ENCODE measurements around the gene CRHBP.

Gene CRHBP

GRCh38 chr5:77008413-77008812 is 55.6 kb downstream of the CRHBP start:
- H3K4me1 ChIP-seq (ENCODE audit: insufficient read depth, low read length, poor library complexity, severe bottlenecking) = peaks cover 3% of the 10 kb centered on the region
- H4K20me1 ChIP-seq (ENCODE audit: insufficient read depth, low read length, poor library complexity, severe bottlenecking) = no peaks in the 10 kb centered on the region
- no peaks in the 10 kb centered on the region for H3K79me2 ChIP-seq (ENCODE audit: insufficient read depth, low read length)
- no peak for TF ChIP-seq CTCF (conservative IDR thresholded peaks at IDR 0.05; ENCODE audit: low read length)
- no peak overlapping the region for H3K4me3 ChIP-seq (ENCODE audit: low read length, poor library complexity, severe bottlenecking)
- no peak overlapping the region for H3K9ac ChIP-seq (ENCODE audit: low read depth, low read length, poor library complexity, severe bottlenecking)
- H3K27me3 ChIP-seq (ENCODE audit: insufficient read depth, low read length, poor library complexity, severe bottlenecking) = no peaks in the 10 kb centered on the region
- no peaks in the 10 kb centered on the region for H3K9me2 ChIP-seq (replicated peaks; ENCODE audit: low read depth, low read length)
- no peak overlapping the region for H3K4me2 ChIP-seq (ENCODE audit: low read depth, low read length, poor library complexity, severe bottlenecking)
- no peak overlapping the region for H2AFZ ChIP-seq (ENCODE audit: low read length)
- no peaks in the 10 kb centered on the region for H3K9me3 ChIP-seq (ENCODE audit: insufficient read depth, low read depth, low read length)
- no peaks in the 10 kb centered on the region for H3K36me3 ChIP-seq (ENCODE audit: insufficient read depth, low read length)
- no peaks in the 10 kb centered on the region for H3F3A ChIP-seq (ENCODE audit: low read depth)

- Histone ChIP-seq H3K4me2 (ENCODE audit: low read depth, low read length, poor library complexity, severe bottlenecking) (no peak overlapping the region), H3K27me3 (ENCODE audit: insufficient read depth, low read length, poor library complexity, severe bottlenecking) (no peaks in the 10 kb centered on the region), H3K9me2 (replicated peaks; ENCODE audit: low read depth, low read length) (no peaks in the 10 kb centered on the region), H3K9ac (ENCODE audit: low read depth, low read length, poor library complexity, severe bottlenecking) (no peak overlapping the region), H3K4me3 (ENCODE audit: low read length, poor library complexity, severe bottlenecking) (no peak overlapping the region), H2AFZ (ENCODE audit: low read length) (no peak overlapping the region), H3K36me3 (ENCODE audit: insufficient read depth, low read length) (no peaks in the 10 kb centered on the region), H3K9me3 (ENCODE audit: insufficient read depth, low read depth, low read length) (no peaks in the 10 kb centered on the region), H3K79me2 (ENCODE audit: insufficient read depth, low read length) (no peaks in the 10 kb centered on the region), H3F3A (ENCODE audit: low read depth) (no peaks in the 10 kb centered on the region), H3K4me1 (ENCODE audit: insufficient read depth, low read length, poor library complexity, severe bottlenecking) (peaks cover 3% of the 10 kb centered on the region), H4K20me1 (ENCODE audit: insufficient read depth, low read length, poor library complexity, severe bottlenecking) (no peaks in the 10 kb centered on the region)
- TF ChIP-seq EZH2phosphoT487 (IDR thresholded peaks at IDR 0.05; ENCODE audit: borderline replicate concordance) (no peak), CTCF (conservative IDR thresholded peaks at IDR 0.05; ENCODE audit: low read length) (no peak)
Observed at GRCh38 chr5:77010243-77010642, 57.4 kb downstream of the CRHBP start.

- H3K9ac ChIP-seq (ENCODE audit: low read depth, low read length, poor library complexity, severe bottlenecking) = no peak overlapping the region
- H3K27me3 ChIP-seq (ENCODE audit: insufficient read depth, low read length, poor library complexity, severe bottlenecking) = no peaks in the 10 kb centered on the region
- H3F3A ChIP-seq (ENCODE audit: low read depth) = no peaks in the 10 kb centered on the region
- no peak overlapping the region for H2AFZ ChIP-seq (ENCODE audit: low read length)
- no peaks in the 10 kb centered on the region for H4K20me1 ChIP-seq (ENCODE audit: insufficient read depth, low read length, poor library complexity, severe bottlenecking)
- H3K79me2 ChIP-seq (ENCODE audit: insufficient read depth, low read length) = no peaks in the 10 kb centered on the region
- H3K4me2 ChIP-seq (ENCODE audit: low read depth, low read length, poor library complexity, severe bottlenecking) = no peak overlapping the region
- no peaks in the 10 kb centered on the region for H3K36me3 ChIP-seq (ENCODE audit: insufficient read depth, low read length)
- H3K4me1 ChIP-seq (ENCODE audit: insufficient read depth, low read length, poor library complexity, severe bottlenecking) = peaks cover 3% of the 10 kb centered on the region
- no peaks in the 10 kb centered on the region for H3K9me2 ChIP-seq (replicated peaks; ENCODE audit: low read depth, low read length)
- no peaks in the 10 kb centered on the region for H3K9me3 ChIP-seq (ENCODE audit: insufficient read depth, low read depth, low read length)
- TF ChIP-seq CTCF (conservative IDR thresholded peaks at IDR 0.05; ENCODE audit: low read length) (no peak), EZH2phosphoT487 (IDR thresholded peaks at IDR 0.05; ENCODE audit: borderline replicate concordance) (no peak)
- H3K4me3 ChIP-seq (ENCODE audit: low read length, poor library complexity, severe bottlenecking) = no peak overlapping the region
Observed at GRCh38 chr5:77011498-77011897, 58.7 kb downstream of the CRHBP start.
